HepG2 (cell line): ENCODE measurements around the gene STX4. TPM values are rescaled to one million over a fixed set of nuclear protein-coding genes. Genes with fewer than 3 reads are reported as not detected.
A peak's percentile ranks its signal among the peaks of the same experiment; 100 is the strongest.

Source experiments
- FIP1L1 ChIP-seq: fragments of 200-400 bp; formaldehyde crosslinking; IDR thresholded peaks from 2 replicates; pipeline ENCODE4 v1.6.1; 2018; ENCODE audit warnings: low read depth, mild to moderate bottlenecking, low read length, moderate library complexity, borderline replicate concordance; ENCODE audit not compliant: insufficient read depth
- GABPA ChIP-seq, 2 experiments: IDR thresholded peaks; 2 replicates each; pipeline ENCODE4 v1.6.1; 2011 to 2016; ENCODE audit warnings: low read depth in 2 of 2, low read length in 1 of 2, missing biosample characterization in 1 of 2, missing genetic modification characterization in 1 of 2
- HMG20A ChIP-seq: IDR thresholded peaks from 2 replicates; pipeline ENCODE4 v1.6.1; 2016; ENCODE audit warnings: borderline replicate concordance
- JARID2 ChIP-seq: sonication (generic); formaldehyde crosslinking; IDR thresholded peaks from 2 replicates; pipeline ENCODE4 v1.8.1; 2023; ENCODE audit warnings: missing genetic modification reagents, inconsistent platforms; ENCODE audit not compliant: insufficient replicate concordance
- KAT8 ChIP-seq: IDR thresholded peaks from 2 replicates; pipeline ENCODE4 v1.6.1; 2016; ENCODE audit warnings: missing genetic modification reagents, missing compliant biosample characterization
- MYPOP ChIP-seq: sonication (generic); formaldehyde crosslinking; IDR thresholded peaks from 2 replicates; pipeline ENCODE4 v1.8.1; 2023; ENCODE audit warnings: mild to moderate bottlenecking, moderate library complexity, missing genetic modification reagents
- NRL ChIP-seq: sonication (generic); formaldehyde crosslinking; IDR thresholded peaks from 2 replicates; pipeline ENCODE4 v1.5.0; 2020; ENCODE audit warnings: missing genetic modification reagents, mild to moderate bottlenecking, moderate library complexity, borderline replicate concordance
- PHF8 ChIP-seq: sonication (generic); formaldehyde crosslinking; IDR thresholded peaks from 2 replicates; pipeline ENCODE4 v1.5.0; 2020; ENCODE audit warnings: missing genetic modification reagents
- PLSCR1 ChIP-seq: sonication (generic); formaldehyde crosslinking; IDR thresholded peaks from 2 replicates; pipeline ENCODE4 v1.5.0; 2020; ENCODE audit warnings: missing genetic modification reagents, mild to moderate bottlenecking, borderline replicate concordance
- SMARCC2 ChIP-seq: fragments of 450-650 bp; IDR thresholded peaks from 2 replicates; pipeline ENCODE4 v1.6.1; 2017; ENCODE audit warnings: antibody characterized with exemption, mild to moderate bottlenecking
- SOX6 ChIP-seq, 2 experiments: fragments of 450-650 bp in 1 of 2; sonication (generic) in 1 of 2; formaldehyde crosslinking in 1 of 2; IDR thresholded peaks; 2 replicates each; pipeline versions ENCODE4 v1.4.0 to v1.6.1; 2017 to 2020; ENCODE audit warnings: antibody characterized with exemption in 1 of 2, mild to moderate bottlenecking in 1 of 2, missing genetic modification reagents in 1 of 2
- TARDBP ChIP-seq: sonication (generic); formaldehyde crosslinking; IDR thresholded peaks from 2 replicates; pipeline ENCODE4 v1.8.0; 2022; ENCODE audit warnings: mild to moderate bottlenecking, missing genetic modification reagents
- TEF ChIP-seq: sonication (generic); formaldehyde crosslinking; IDR thresholded peaks from 2 replicates; pipeline ENCODE4 v1.5.0; 2020; ENCODE audit warnings: missing genetic modification reagents
- ZC3H13 ChIP-seq: sonication (generic); formaldehyde crosslinking; IDR thresholded peaks from 2 replicates; pipeline ENCODE4 v1.8.1; 2023; ENCODE audit warnings: mild to moderate bottlenecking, missing genetic modification reagents, moderate library complexity
- ZFP1 ChIP-seq: IDR thresholded peaks from 2 replicates; pipeline ENCODE4 v1.6.1; 2016
- ZFP36L1 ChIP-seq: sonication (generic); formaldehyde crosslinking; IDR thresholded peaks from 2 replicates; pipeline ENCODE4 v1.8.0; 2022; ENCODE audit warnings: mild to moderate bottlenecking, missing genetic modification reagents, moderate library complexity
- ZNF24 ChIP-seq: fragments of 450-650 bp; IDR thresholded peaks from 2 replicates; pipeline ENCODE4 v1.6.1; 2017; ENCODE audit warnings: antibody characterized with exemption, mild to moderate bottlenecking
- ZNF264 ChIP-seq: sonication (generic); formaldehyde crosslinking; IDR thresholded peaks from 2 replicates; pipeline ENCODE4 v1.4.0; 2020; ENCODE audit warnings: missing genetic modification reagents
- ZNF33B ChIP-seq: sonication (generic); formaldehyde crosslinking; IDR thresholded peaks from 2 replicates; pipeline ENCODE4 v1.5.1; 2020; ENCODE audit warnings: mild to moderate bottlenecking, missing genetic modification reagents
- ZNF350 ChIP-seq: sonication (generic); formaldehyde crosslinking; IDR thresholded peaks from 2 replicates; pipeline ENCODE4 v1.4.0; 2020; ENCODE audit warnings: mild to moderate bottlenecking, low read depth, missing genetic modification reagents, borderline replicate concordance
- ZNF430 ChIP-seq: sonication (generic); formaldehyde crosslinking; IDR thresholded peaks from 2 replicates; pipeline ENCODE4 v1.9.0; 2021; ENCODE audit warnings: mild to moderate bottlenecking, missing genetic modification reagents
- ZNF468 ChIP-seq: sonication (generic); formaldehyde crosslinking; IDR thresholded peaks from 2 replicates; pipeline ENCODE4 v1.8.0; 2022; ENCODE audit warnings: mild to moderate bottlenecking, moderate library complexity, missing genetic modification reagents
- ZNF607 ChIP-seq: sonication (generic); formaldehyde crosslinking; IDR thresholded peaks from 2 replicates; pipeline ENCODE4 v1.5.1; 2020; ENCODE audit warnings: missing genetic modification reagents, mild to moderate bottlenecking, borderline replicate concordance
- ZNF713 ChIP-seq: sonication (generic); formaldehyde crosslinking; IDR thresholded peaks from 2 replicates; pipeline ENCODE4 v1.4.0; 2020; ENCODE audit warnings: mild to moderate bottlenecking, missing genetic modification reagents
- ZNF790 ChIP-seq: sonication (generic); formaldehyde crosslinking; IDR thresholded peaks from 2 replicates; pipeline ENCODE4 v1.8.0; 2022; ENCODE audit warnings: missing genetic modification reagents, mild to moderate bottlenecking, borderline replicate concordance
- polyA plus RNA-seq, 8 experiments: library from polyadenylated mRNA; depleted of rRNA in 3 of 8; stranded (reverse) in 7 of 8; unstranded in 1 of 8; fragments of >200 nt; fragmentation: Illumina TruSeq in 4 of 8; extraction: Trizol in 4 of 8; gene quantifications; 2 replicates each; pipeline versions ENCODE4 v1.2.1 to v1.2.3, GENCODE V29; 2011 to 2016; ENCODE audit warnings: low read depth in 4 of 8, missing spikeins in 1 of 8, mixed read lengths in 1 of 8; ENCODE audit not compliant: insufficient read depth in 1 of 8
- total RNA-seq, 5 experiments: library from RNA; depleted of rRNA; stranded (reverse); fragments of >200 nt; fragmentation: Illumina TruSeq; extraction: Trizol; gene quantifications; 2 replicates each; pipeline ENCODE4 v1.2.3, GENCODE V29; 2016; ENCODE audit warnings: low read depth in 1 of 5
- TF ChIP-seq, protein P1 (sequence below): sonication (generic); formaldehyde crosslinking; IDR thresholded peaks from 2 replicates; pipeline ENCODE4 v1.5.0; 2020; ENCODE audit warnings: mild to moderate bottlenecking, low read depth, missing genetic modification reagents, borderline replicate concordance

Gene STX4
- total and polyA plus RNA-seq, 2 of the 13 experiments (the other 11 are each of a cell fraction or from before 2014, with no cell fraction given) = 29.2 to 34.6 TPM

- TF ChIP-seq ZNF713 (CRISPR knock-in tag) (no peak), ZNF790 (no peak), ZNF24 (no peak), ZNF430 (CRISPR knock-in tag) (peak; percentile 32; the same call in 1 of the 2 replicates), KAT8 (CRISPR knock-in tag) (0 out of 2 replicates have a peak, but pooled peaks have one; percentile 18), PHF8 (CRISPR knock-in tag) (peak; percentile 45; the same call in 1 of the 2 replicates), ZNF350 (CRISPR knock-in tag) (0 out of 2 replicates have a peak, but pooled peaks have one; percentile 53), SOX6 (IDR thresholded peaks at IDR 0.05) (no peak), SOX6 (CRISPR knock-in tag; IDR thresholded peaks at IDR 0.05) (peak; percentile 23; the same call in 1 of the 2 replicates), ZFP1 (no peak), PLSCR1 (CRISPR knock-in tag) (0 out of 2 replicates have a peak, but pooled peaks have one; percentile 58), HMG20A (CRISPR knock-in tag) (no peak), SMARCC2 (no peak), TARDBP (peak; percentile 0; the same call in 1 of the 2 replicates), ZNF607 (CRISPR knock-in tag) (0 out of 2 replicates have a peak, but pooled peaks have one; percentile 50), MYPOP (CRISPR knock-in tag) (0 out of 2 replicates have a peak, but pooled peaks have one; percentile 23), ZNF264 (CRISPR knock-in tag) (peak; percentile 62; the same call in 1 of the 2 replicates), NRL (CRISPR knock-in tag) (peak; percentile 52; the same call in 1 of the 2 replicates), ZC3H13 (CRISPR knock-in tag) (no peak), ZFP36L1 (CRISPR knock-in tag) (0 out of 2 replicates have a peak, but pooled peaks have one; percentile 53), GABPA (IDR thresholded peaks at IDR 0.05; ENCODE audit: low read depth, low read length) (0 out of 2 replicates have a peak, but pooled peaks have one; percentile 5), GABPA (CRISPR knock-in tag; IDR thresholded peaks at IDR 0.05; ENCODE audit: low read depth) (no peak), JARID2 (CRISPR knock-in tag) (no peak), ZNF33B (CRISPR knock-in tag) (peak; percentile 17; the same call in 1 of the 2 replicates), FIP1L1 (0 out of 2 replicates have a peak, but pooled peaks have one; percentile 14), ZNF468 (CRISPR knock-in tag) (peak; percentile 80; the same call in 1 of the 2 replicates), TEF (CRISPR knock-in tag) (peak; percentile 14; the same call in 1 of the 2 replicates)
- TF ChIP-seq, protein P1, sequence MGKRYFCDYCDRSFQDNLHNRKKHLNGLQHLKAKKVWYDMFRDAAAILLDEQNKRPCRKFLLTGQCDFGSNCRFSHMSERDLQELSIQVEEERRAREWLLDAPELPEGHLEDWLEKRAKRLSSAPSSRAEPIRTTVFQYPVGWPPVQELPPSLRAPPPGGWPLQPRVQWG (CRISPR knock-in tag) = 0 out of 2 replicates have a peak, but pooled peaks have one; percentile 75
These were observed 39.3 kb downstream of the STX4 start (continued) for GRCh38 chr16:31072540-31073141.
